ENCODE data around the gene DCAF16. TPM values are rescaled to one million over a fixed set of nuclear protein-coding genes. Genes with fewer than 3 reads are reported as not detected.

Gene DCAF16
- total RNA-seq, 1 donor from 2014 or later, result 32.7 TPM

- Mint-ChIP-seq H3K36me3 (ENCODE audit: low read depth, unreplicated experiment) (no peaks in the 10 kb centered on the region), H3K4me1 (ENCODE audit: low read depth, unreplicated experiment) (peaks cover 12% of the 10 kb centered on the region), H3K27me3 (ENCODE audit: low read depth, unreplicated experiment) (peaks cover 23% of the 10 kb centered on the region), H3K27ac (ENCODE audit: unreplicated experiment) (no peak overlapping the region), H3K4me3 (ENCODE audit: unreplicated experiment) (no peak overlapping the region), H3K9me3 (ENCODE audit: unreplicated experiment) (peaks cover under 1% of the 10 kb centered on the region)
- DNase-seq (ENCODE audit: low read depth) (no peak), FAIRE-seq (no peak)
- Histone ChIP-seq H3K9me3 (ENCODE audit: insufficient read depth, low read depth, low read length) (no peaks in the 10 kb centered on the region), H2AFZ (ENCODE audit: low read depth, low read length) (no peak overlapping the region), H3K9ac (ENCODE audit: low read length) (no peak overlapping the region), H3K27ac (ENCODE audit: low read depth, low read length) (no peak overlapping the region), H3K36me3 (ENCODE audit: insufficient read depth, low read length) (no peaks in the 10 kb centered on the region), H3K4me3 (ENCODE audit: insufficient read depth, low read depth, low read length) (no peak overlapping the region), H3K27me3 (ENCODE audit: insufficient read depth, low read length) (peaks cover 13% of the 10 kb centered on the region), H3K79me2 (ENCODE audit: insufficient read depth, low read length) (no peaks in the 10 kb centered on the region), H3K4me1 (ENCODE audit: insufficient read depth, low read length) (peaks cover 14% of the 10 kb centered on the region), H3K4me2 (ENCODE audit: low read length) (no peak overlapping the region), H4K20me1 (ENCODE audit: insufficient read depth, low read length) (no peaks in the 10 kb centered on the region)
- TF ChIP-seq CTCF (IDR thresholded peaks at IDR 0.05; ENCODE audit: insufficient read depth, low read depth, low read length), result no peak
- no peak for TF ChIP-seq EZH2 (IDR thresholded peaks at IDR 0.05; ENCODE audit: insufficient read depth, low read length)
These were observed 32.1 kb downstream of the DCAF16 start for GRCh38 chr4:17778431-17778830.

- Histone ChIP-seq H3K27me3 (ENCODE audit: insufficient read depth, low read length) (no peaks in the 10 kb centered on the region), H3K4me2 (ENCODE audit: low read length) (no peak overlapping the region), H3K9me3 (ENCODE audit: insufficient read depth, low read depth, low read length) (no peaks in the 10 kb centered on the region), H3K27ac (ENCODE audit: low read depth, low read length) (no peak overlapping the region), H3K36me3 (ENCODE audit: insufficient read depth, low read length) (no peaks in the 10 kb centered on the region), H2AFZ (ENCODE audit: low read depth, low read length) (no peak overlapping the region), H3K4me1 (ENCODE audit: insufficient read depth, low read length) (no peaks in the 10 kb centered on the region), H3K4me3 (ENCODE audit: insufficient read depth, low read depth, low read length) (no peak overlapping the region), H3K9ac (ENCODE audit: low read length) (no peak overlapping the region), H4K20me1 (ENCODE audit: insufficient read depth, low read length) (no peaks in the 10 kb centered on the region), H3K79me2 (ENCODE audit: insufficient read depth, low read length) (no peaks in the 10 kb centered on the region)
- no peaks in the 10 kb centered on the region for H3K36me3 Mint-ChIP-seq (ENCODE audit: low read depth, unreplicated experiment)
- no peaks in the 10 kb centered on the region for H3K27me3 Mint-ChIP-seq (ENCODE audit: low read depth, unreplicated experiment)
- peaks cover 17% of the 10 kb centered on the region for H3K4me1 Mint-ChIP-seq (ENCODE audit: low read depth, unreplicated experiment)
- no peak for FAIRE-seq
- no peak overlapping the region for H3K4me3 Mint-ChIP-seq (ENCODE audit: unreplicated experiment)
- peaks cover 2% of the 10 kb centered on the region for H3K9me3 Mint-ChIP-seq (ENCODE audit: unreplicated experiment)
- H3K27ac Mint-ChIP-seq (ENCODE audit: unreplicated experiment), result no peak overlapping the region
- TF ChIP-seq CTCF (IDR thresholded peaks at IDR 0.05; ENCODE audit: insufficient read depth, low read depth, low read length), result no peak
- TF ChIP-seq EZH2 (IDR thresholded peaks at IDR 0.05; ENCODE audit: insufficient read depth, low read length), result no peak
- no peak for DNase-seq (ENCODE audit: low read depth)
These were observed 37.3 kb downstream of the DCAF16 start for GRCh38 chr4:17773135-17773698.

GRCh38 chr4:17771284-17771908 lies 39.2 kb downstream of the DCAF16 start:
- Histone ChIP-seq H3K4me2 (ENCODE audit: low read length) (peak overlapping the region; percentile 19), H3K4me1 (ENCODE audit: insufficient read depth, low read length) (no peaks in the 10 kb centered on the region), H3K79me2 (ENCODE audit: insufficient read depth, low read length) (no peaks in the 10 kb centered on the region), H3K9me3 (ENCODE audit: insufficient read depth, low read depth, low read length) (no peaks in the 10 kb centered on the region), H3K27ac (ENCODE audit: low read depth, low read length) (no peak overlapping the region), H3K36me3 (ENCODE audit: insufficient read depth, low read length) (no peaks in the 10 kb centered on the region), H3K4me3 (ENCODE audit: insufficient read depth, low read depth, low read length) (no peak overlapping the region), H3K27me3 (ENCODE audit: insufficient read depth, low read length) (no peaks in the 10 kb centered on the region), H3K9ac (ENCODE audit: low read length) (no peak overlapping the region), H2AFZ (ENCODE audit: low read depth, low read length) (no peak overlapping the region), H4K20me1 (ENCODE audit: insufficient read depth, low read length) (no peaks in the 10 kb centered on the region)
- no peak overlapping the region for H3K27ac Mint-ChIP-seq (ENCODE audit: unreplicated experiment)
- H3K4me3 Mint-ChIP-seq (ENCODE audit: unreplicated experiment), result no peak overlapping the region
- H3K9me3 Mint-ChIP-seq (ENCODE audit: unreplicated experiment), result peaks cover 2% of the 10 kb centered on the region
- H3K36me3 Mint-ChIP-seq (ENCODE audit: low read depth, unreplicated experiment), result no peaks in the 10 kb centered on the region
- H3K4me1 Mint-ChIP-seq (ENCODE audit: low read depth, unreplicated experiment), result peaks cover 17% of the 10 kb centered on the region
- DNase-seq (ENCODE audit: low read depth) (no peak), FAIRE-seq (no peak)
- H3K27me3 Mint-ChIP-seq (ENCODE audit: low read depth, unreplicated experiment), result no peaks in the 10 kb centered on the region
- no peak for TF ChIP-seq EZH2 (IDR thresholded peaks at IDR 0.05; ENCODE audit: insufficient read depth, low read length)
- no peak for TF ChIP-seq CTCF (IDR thresholded peaks at IDR 0.05; ENCODE audit: insufficient read depth, low read depth, low read length)

All from astrocyte (in vitro differentiated cells and primary cell).